ENCODE data around the gene RPL18A.

Gene RPL18A

GRCh38 chr19:17910791-17911360 is 51.2 kb downstream of the RPL18A start:
- no peak for DNase-seq
